ENCODE measurements around the gene EXTL1. TPM values are rescaled to one million over a fixed set of nuclear protein-coding genes. Genes with fewer than 3 reads are reported as not detected.

The EXTL1 gene
- total and polyA plus RNA-seq, 4 donors, result 0.08 to 0.63 (median 0.31) TPM

GRCh38 chr1:26078286-26079177 is 57.0 kb downstream of the EXTL1 start:
- H3K27me3 ChIP-seq (ENCODE audit: control insufficient read depth in 3 of 3, insufficient read depth in 3 of 3, low read length in 2 of 3), result peaks cover 0 to 4% (median 0%) of the 10 kb centered on the region in 3 donors
- H3K9me3 ChIP-seq (ENCODE audit: control insufficient read depth in 4 of 4, insufficient read depth in 3 of 4, low read length in 3 of 4), result no peaks in the 10 kb centered on the region
- no peak for TF ChIP-seq CTCF (IDR thresholded peaks at IDR 0.05; ENCODE audit: control extremely low read depth, extremely low read depth)
- WGBS, 2 donors, result 64 to 86% methylated on average over 8 of the region's 8 CpGs
- peaks cover 0 to 6% (median 3%) of the 10 kb centered on the region in 5 donors for H3K4me1 ChIP-seq (ENCODE audit: control insufficient read depth in 5 of 5, insufficient read depth in 5 of 5, low read length in 5 of 5)
- no peaks in the 10 kb centered on the region for H3K36me3 ChIP-seq (ENCODE audit: control insufficient read depth in 4 of 4, insufficient read depth in 4 of 4, low read length in 4 of 4)
- H3K27ac ChIP-seq (ENCODE audit: low read depth in 1 of 2, low read length in 1 of 2), result peak overlapping the region in 1 of 2 donors; percentile 55
- no peak overlapping the region for H3K4me3 ChIP-seq
- no peak overlapping the region for H3K9ac ChIP-seq (ENCODE audit: insufficient read depth in 1 of 2, low read length in 2 of 2)
- DNase-seq (no peak), ATAC-seq (ENCODE audit: insufficient read depth, low FRiP score) (no peak)

- Histone ChIP-seq H3K9me3 (ENCODE audit: control insufficient read depth in 4 of 4, insufficient read depth in 3 of 4, low read length in 3 of 4) (no peaks in the 10 kb centered on the region), H3K27me3 (ENCODE audit: control insufficient read depth in 3 of 3, insufficient read depth in 3 of 3, low read length in 2 of 3) (peaks cover 0 to 4% (median 0%) of the 10 kb centered on the region in 3 donors)
- ATAC-seq (ENCODE audit: insufficient read depth, low FRiP score), result no peak
Measured at GRCh38 chr1:26079178-26079563, 57.6 kb downstream of the EXTL1 start.

GRCh38 chr1:26079960-26080814 is 58.6 kb downstream of the EXTL1 start:
- no peak overlapping the region for H3K4me3 ChIP-seq
- H3K36me3 ChIP-seq (ENCODE audit: control insufficient read depth in 4 of 4, insufficient read depth in 4 of 4, low read length in 4 of 4), result no peaks in the 10 kb centered on the region
- no peaks in the 10 kb centered on the region for H3K9me3 ChIP-seq (ENCODE audit: control insufficient read depth in 4 of 4, insufficient read depth in 3 of 4, low read length in 3 of 4)
- peaks cover 0 to 7% (median 3%) of the 10 kb centered on the region in 5 donors for H3K4me1 ChIP-seq (ENCODE audit: control insufficient read depth in 5 of 5, insufficient read depth in 5 of 5, low read length in 5 of 5)
- TF ChIP-seq CTCF (IDR thresholded peaks at IDR 0.05; ENCODE audit: control extremely low read depth, extremely low read depth), result no peak
- no peak overlapping the region for H3K9ac ChIP-seq (ENCODE audit: insufficient read depth in 1 of 2, low read length in 2 of 2)
- H3K27ac ChIP-seq (ENCODE audit: low read depth in 1 of 2, low read length in 1 of 2), result no peak overlapping the region
- DNase-seq, result no peak
- peaks cover 0 to 4% (median 0%) of the 10 kb centered on the region in 3 donors for H3K27me3 ChIP-seq (ENCODE audit: control insufficient read depth in 3 of 3, insufficient read depth in 3 of 3, low read length in 2 of 3)
- ATAC-seq (ENCODE audit: insufficient read depth, low FRiP score), result no peak
- WGBS, 2 donors, result 63 to 77% methylated on average over 9 of the region's 9 CpGs

More at GRCh38 chr1:26079178-26079563, 57.6 kb downstream of the EXTL1 start:
- H3K36me3 ChIP-seq (ENCODE audit: control insufficient read depth in 4 of 4, insufficient read depth in 4 of 4, low read length in 4 of 4), result no peaks in the 10 kb centered on the region
- H3K27ac ChIP-seq (ENCODE audit: low read depth in 1 of 2, low read length in 1 of 2), result peak overlapping the region in 1 of 2 donors; percentile 55
- TF ChIP-seq CTCF (IDR thresholded peaks at IDR 0.05; ENCODE audit: control extremely low read depth, extremely low read depth), result no peak
- DNase-seq, result no peak
- H3K9ac ChIP-seq (ENCODE audit: insufficient read depth in 1 of 2, low read length in 2 of 2), result no peak overlapping the region
- peaks cover 0 to 6% (median 3%) of the 10 kb centered on the region in 5 donors for H3K4me1 ChIP-seq (ENCODE audit: control insufficient read depth in 5 of 5, insufficient read depth in 5 of 5, low read length in 5 of 5)
- 73 to 77% methylated on average over 7 of the region's 7 CpGs for WGBS, 2 donors
- H3K4me3 ChIP-seq, result no peak overlapping the region

Data from lung (tissue), 12 donors.